Measurements from ENCODE around the gene FOXP1. TPM values are rescaled to one million over a fixed set of nuclear protein-coding genes. Genes with fewer than 3 reads are reported as not detected.

Gene FOXP1
- total RNA-seq, 1 donor from 2014 or later: 26.1 TPM

DNA sequence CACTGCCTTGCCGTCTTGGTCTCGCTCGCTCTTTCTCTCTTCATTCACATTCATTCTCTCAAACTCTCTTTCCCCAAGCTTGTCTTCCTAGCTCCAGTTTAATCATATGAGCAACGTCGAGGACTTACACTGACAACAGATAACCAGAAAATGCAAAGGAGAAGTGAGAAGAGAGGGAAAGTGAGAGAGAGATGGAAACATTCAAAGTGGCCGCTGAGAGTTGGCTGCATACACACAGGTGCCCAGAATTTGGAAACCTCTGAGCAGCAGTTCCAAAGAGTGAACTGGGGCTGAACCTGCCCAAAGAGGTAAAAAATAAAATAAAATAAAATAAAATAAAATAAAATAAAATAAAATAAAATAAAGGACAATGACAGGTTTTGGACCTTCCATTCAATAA, 583.0 kb downstream of the FOXP1 start:
- TF ChIP-seq, protein P1, sequence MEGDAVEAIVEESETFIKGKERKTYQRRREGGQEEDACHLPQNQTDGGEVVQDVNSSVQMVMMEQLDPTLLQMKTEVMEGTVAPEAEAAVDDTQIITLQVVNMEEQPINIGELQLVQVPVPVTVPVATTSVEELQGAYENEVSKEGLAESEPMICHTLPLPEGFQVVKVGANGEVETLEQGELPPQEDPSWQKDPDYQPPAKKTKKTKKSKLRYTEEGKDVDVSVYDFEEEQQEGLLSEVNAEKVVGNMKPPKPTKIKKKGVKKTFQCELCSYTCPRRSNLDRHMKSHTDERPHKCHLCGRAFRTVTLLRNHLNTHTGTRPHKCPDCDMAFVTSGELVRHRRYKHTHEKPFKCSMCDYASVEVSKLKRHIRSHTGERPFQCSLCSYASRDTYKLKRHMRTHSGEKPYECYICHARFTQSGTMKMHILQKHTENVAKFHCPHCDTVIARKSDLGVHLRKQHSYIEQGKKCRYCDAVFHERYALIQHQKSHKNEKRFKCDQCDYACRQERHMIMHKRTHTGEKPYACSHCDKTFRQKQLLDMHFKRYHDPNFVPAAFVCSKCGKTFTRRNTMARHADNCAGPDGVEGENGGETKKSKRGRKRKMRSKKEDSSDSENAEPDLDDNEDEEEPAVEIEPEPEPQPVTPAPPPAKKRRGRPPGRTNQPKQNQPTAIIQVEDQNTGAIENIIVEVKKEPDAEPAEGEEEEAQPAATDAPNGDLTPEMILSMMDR (conservative IDR thresholded peaks at IDR 0.05; ENCODE audit: low read depth, low read length): no peak
- no peak overlapping the region for H3K4me3 ChIP-seq (ENCODE audit: low read depth, low read length)

DNA sequence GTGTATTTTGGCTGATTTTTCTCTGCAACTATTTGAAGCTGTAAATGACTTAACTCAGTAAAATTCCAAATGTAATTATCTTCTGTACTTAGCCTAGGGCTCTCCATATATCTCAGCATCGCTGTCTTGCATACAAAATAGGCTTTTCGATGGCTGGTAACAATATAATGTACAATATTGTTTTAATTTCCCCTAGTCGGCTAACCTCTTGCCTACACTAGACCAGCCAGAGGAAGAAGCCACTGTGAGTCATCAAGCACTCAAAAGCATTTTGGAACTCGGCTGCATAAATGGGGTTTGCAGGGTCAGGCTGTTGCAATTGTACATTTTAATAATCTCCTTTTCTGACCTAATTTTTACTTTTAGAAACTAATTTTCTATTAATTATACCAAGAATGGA, 583.8 kb downstream of the FOXP1 start:
- TF ChIP-seq, protein P1 (conservative IDR thresholded peaks at IDR 0.05; ENCODE audit: low read depth, low read length): no peak
- no peak for DNase-seq (ENCODE audit: low read depth)
- no peak overlapping the region for H3K4me3 ChIP-seq (ENCODE audit: low read depth, low read length)

More for the DNA sequence above, 583.0 kb downstream of the FOXP1 start:
- no peak for DNase-seq (ENCODE audit: low read depth)

DNA sequence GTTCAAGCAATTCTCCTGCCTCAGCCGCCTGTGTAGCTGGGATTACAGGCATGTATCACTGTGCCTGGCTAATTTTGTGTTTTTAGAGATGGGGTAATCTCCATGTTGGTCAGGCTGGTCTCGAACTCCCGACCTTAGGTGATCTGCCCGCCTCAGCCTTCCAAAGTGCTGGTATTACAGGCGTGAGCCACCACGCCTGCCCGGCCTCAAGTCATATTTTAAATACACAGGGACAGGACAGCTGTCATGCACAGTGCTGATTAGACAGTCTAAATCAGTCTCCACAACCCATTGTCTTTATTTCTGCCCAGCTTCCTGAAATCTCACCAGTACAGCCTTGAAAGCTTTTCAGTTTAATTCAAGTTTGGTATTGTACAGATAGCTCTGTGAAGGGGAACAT, 587.4 kb downstream of the FOXP1 start:
- no peak overlapping the region for H3K4me3 ChIP-seq (ENCODE audit: low read depth, low read length)
- no peak for DNase-seq (ENCODE audit: low read depth)
- TF ChIP-seq, protein P1 (conservative IDR thresholded peaks at IDR 0.05; ENCODE audit: low read depth, low read length): no peak

DNA sequence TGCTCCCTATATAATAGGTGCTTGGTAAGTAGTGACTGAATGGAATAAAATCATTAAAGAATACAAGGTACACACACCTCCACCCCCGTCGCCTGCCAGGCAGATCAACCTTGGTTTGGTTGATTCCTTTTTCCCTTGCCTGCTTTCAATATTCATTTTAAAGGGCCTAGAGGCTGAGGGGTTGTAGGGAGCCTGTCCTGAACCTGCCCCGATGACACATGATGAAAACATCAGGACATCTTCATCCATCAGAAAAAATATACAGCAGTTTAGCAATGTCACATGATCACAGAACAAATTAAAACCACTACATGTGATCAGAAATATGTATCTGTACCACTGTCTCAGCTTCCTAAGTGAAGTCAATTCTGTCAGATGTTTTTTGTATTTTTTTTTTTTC, 588.9 kb downstream of the FOXP1 start:
- TF ChIP-seq, protein P1 (conservative IDR thresholded peaks at IDR 0.05; ENCODE audit: low read depth, low read length): no peak
- no peak for DNase-seq (ENCODE audit: low read depth)
- H3K4me3 ChIP-seq (ENCODE audit: low read depth, low read length): no peak overlapping the region

DNA sequence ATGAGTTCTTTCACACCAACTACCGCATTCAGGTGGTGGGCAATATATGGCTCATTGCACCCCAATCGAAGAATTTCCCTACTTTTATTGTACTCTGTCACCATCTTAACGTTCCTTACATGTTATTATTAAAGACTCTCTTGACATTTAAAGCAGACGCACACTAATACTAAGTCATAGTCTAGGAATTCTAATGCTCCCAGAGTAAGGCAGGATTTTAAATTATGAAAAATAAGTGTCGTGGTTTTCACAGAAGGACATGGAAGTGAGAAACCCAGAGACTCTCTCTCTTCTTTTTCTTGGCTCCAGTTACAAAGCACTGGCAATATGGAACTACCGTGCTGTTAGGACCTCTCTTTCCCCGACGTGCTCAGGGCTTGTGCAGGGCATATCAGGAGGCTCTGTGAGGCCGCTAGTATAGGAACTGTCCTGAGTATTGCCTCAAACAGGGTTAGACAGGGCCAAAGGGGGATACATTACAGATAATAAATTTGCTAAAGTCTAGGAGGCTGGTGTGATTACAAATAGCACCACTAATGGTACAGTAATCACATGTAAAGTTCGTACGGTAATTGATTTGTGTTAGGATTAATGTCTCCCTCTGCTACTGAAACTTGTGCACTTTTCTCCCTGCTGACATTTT, 590.8 kb downstream of the FOXP1 start:
- H3K4me3 ChIP-seq (ENCODE audit: low read depth, low read length): no peak overlapping the region
- TF ChIP-seq, protein P1 (conservative IDR thresholded peaks at IDR 0.05; ENCODE audit: low read depth, low read length): no peak
- no peak for DNase-seq (ENCODE audit: low read depth)

DNA sequence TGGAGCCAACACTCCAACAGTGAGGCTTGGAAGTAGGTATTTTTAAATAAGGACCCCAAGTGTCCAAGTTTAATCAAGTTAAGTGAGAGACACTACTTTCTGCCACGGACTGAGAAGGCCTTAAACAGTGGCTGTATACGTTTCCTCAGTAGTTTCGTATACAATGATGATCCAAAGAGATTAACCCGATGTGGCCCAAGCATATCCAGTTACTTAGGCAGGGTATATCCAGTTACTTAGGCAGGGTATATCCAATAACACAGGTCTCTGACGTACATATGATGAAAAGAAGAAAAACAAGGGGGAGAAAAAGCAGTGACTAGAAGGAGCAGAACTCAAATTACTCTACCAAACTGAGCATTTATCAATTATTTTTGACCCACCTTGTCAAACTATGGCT, 591.4 kb downstream of the FOXP1 start:
- TF ChIP-seq, protein P1 (conservative IDR thresholded peaks at IDR 0.05; ENCODE audit: low read depth, low read length): no peak
- H3K4me3 ChIP-seq (ENCODE audit: low read depth, low read length): no peak overlapping the region
- DNase-seq (ENCODE audit: low read depth): no peak

DNA sequence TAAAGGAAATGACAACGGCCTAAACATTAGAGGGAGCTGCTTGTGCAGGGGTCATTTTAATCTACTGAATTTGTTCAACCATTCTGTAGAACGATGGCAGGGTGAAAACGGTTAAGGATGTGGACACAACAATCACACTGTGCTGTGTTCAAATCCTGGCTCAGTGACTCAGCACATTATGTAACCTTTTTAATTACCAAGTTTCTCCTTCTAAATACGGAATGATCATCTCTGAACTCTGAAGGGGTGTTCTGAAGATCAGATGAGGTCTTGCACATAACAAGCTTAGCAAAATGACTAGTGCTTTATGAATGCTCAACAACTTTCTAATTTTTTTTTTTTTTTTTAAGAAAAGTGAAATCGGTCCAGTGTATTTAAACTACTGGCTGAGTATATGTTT, 592.8 kb downstream of the FOXP1 start:
- no peak for DNase-seq (ENCODE audit: low read depth)
- TF ChIP-seq, protein P1 (conservative IDR thresholded peaks at IDR 0.05; ENCODE audit: low read depth, low read length): no peak
- H3K4me3 ChIP-seq (ENCODE audit: low read depth, low read length): no peak overlapping the region
